ENCODE results near the gene CLDN14. TPM values are rescaled to one million over a fixed set of nuclear protein-coding genes. Genes with fewer than 3 reads are reported as not detected.

CLDN14 gene
- total RNA-seq, 1 experiment from 2014 or later: not detected

- no peak for DNase-seq (ENCODE audit: unreplicated experiment)
- Mint-ChIP-seq H3K9me3 (ENCODE audit: unreplicated experiment) (no peaks in the 10 kb centered on the region), H3K27me3 (ENCODE audit: insufficient read depth, unreplicated experiment) (no peaks in the 10 kb centered on the region), H3K4me1 (ENCODE audit: insufficient read depth, unreplicated experiment) (no peaks in the 10 kb centered on the region), H3K4me3 (ENCODE audit: unreplicated experiment) (no peak overlapping the region), H3K36me3 (ENCODE audit: insufficient read depth, unreplicated experiment) (no peaks in the 10 kb centered on the region), H3K27ac (ENCODE audit: low read depth, unreplicated experiment) (no peak overlapping the region)
- ChIA-PET POLR2A (no interaction called here), CTCF (interaction anchor here (1.0 kb wide), 1 partner anchor 165 kb away, joined by 4 read pairs; no protein-coding TSS in a partner anchor)
- intact Hi-C loops (cut with micrococcal nuclease): no loop called here
- TF ChIP-seq, protein P1, sequence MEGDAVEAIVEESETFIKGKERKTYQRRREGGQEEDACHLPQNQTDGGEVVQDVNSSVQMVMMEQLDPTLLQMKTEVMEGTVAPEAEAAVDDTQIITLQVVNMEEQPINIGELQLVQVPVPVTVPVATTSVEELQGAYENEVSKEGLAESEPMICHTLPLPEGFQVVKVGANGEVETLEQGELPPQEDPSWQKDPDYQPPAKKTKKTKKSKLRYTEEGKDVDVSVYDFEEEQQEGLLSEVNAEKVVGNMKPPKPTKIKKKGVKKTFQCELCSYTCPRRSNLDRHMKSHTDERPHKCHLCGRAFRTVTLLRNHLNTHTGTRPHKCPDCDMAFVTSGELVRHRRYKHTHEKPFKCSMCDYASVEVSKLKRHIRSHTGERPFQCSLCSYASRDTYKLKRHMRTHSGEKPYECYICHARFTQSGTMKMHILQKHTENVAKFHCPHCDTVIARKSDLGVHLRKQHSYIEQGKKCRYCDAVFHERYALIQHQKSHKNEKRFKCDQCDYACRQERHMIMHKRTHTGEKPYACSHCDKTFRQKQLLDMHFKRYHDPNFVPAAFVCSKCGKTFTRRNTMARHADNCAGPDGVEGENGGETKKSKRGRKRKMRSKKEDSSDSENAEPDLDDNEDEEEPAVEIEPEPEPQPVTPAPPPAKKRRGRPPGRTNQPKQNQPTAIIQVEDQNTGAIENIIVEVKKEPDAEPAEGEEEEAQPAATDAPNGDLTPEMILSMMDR (IDR thresholded peaks at IDR 0.05; ENCODE audit: unreplicated experiment): no peak
- no TSS peak for BruUV-seq (replicated peaks)
These were observed 14.4 kb downstream of the CLDN14 start for GRCh38 chr21:36465478-36465877.

DNA sequence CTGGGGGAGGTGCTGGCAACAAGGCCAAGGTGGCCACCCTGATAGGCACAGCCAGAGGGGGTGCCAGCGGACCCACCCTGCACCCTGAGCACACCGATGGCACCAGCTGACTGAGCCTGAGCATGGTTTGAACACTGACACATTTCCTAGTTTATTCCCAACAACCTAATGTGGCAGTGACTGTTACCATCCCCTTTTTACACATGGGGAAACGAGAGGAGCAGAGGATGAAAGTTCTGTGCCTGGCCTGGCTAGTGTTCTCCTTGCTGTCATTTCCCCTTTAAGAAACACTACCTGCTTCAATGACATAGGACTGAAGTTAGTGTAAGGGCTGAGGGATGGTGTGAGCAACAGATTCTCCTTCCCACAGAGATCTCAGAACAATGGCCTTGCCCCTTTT lies 15.3 kb downstream of the CLDN14 start:
- ChIA-PET CTCF (no interaction called here), POLR2A (interaction anchor here (0.6 kb wide), 1 partner anchor 15 kb away, joined by 3 read pairs; no protein-coding TSS in a partner anchor)
- intact Hi-C loops (cut with micrococcal nuclease): no loop called here
- BruUV-seq (replicated peaks): no TSS peak
- no peaks in the 10 kb centered on the region for H3K36me3 Mint-ChIP-seq (ENCODE audit: insufficient read depth, unreplicated experiment)
- H3K4me1 Mint-ChIP-seq (ENCODE audit: insufficient read depth, unreplicated experiment): no peaks in the 10 kb centered on the region
- H3K9me3 Mint-ChIP-seq (ENCODE audit: unreplicated experiment): no peaks in the 10 kb centered on the region
- no peak overlapping the region for H3K4me3 Mint-ChIP-seq (ENCODE audit: unreplicated experiment)
- no peak overlapping the region for H3K27ac Mint-ChIP-seq (ENCODE audit: low read depth, unreplicated experiment)
- no peaks in the 10 kb centered on the region for H3K27me3 Mint-ChIP-seq (ENCODE audit: insufficient read depth, unreplicated experiment)
- DNase-seq (ENCODE audit: unreplicated experiment): no peak
- TF ChIP-seq, protein P1 (IDR thresholded peaks at IDR 0.05; ENCODE audit: unreplicated experiment): no peak

- intact Hi-C loops (cut with micrococcal nuclease): no loop called here
- H3K36me3 Mint-ChIP-seq (ENCODE audit: insufficient read depth, unreplicated experiment): no peaks in the 10 kb centered on the region
- H3K4me1 Mint-ChIP-seq (ENCODE audit: insufficient read depth, unreplicated experiment): no peaks in the 10 kb centered on the region
- no peaks in the 10 kb centered on the region for H3K9me3 Mint-ChIP-seq (ENCODE audit: unreplicated experiment)
- BruUV-seq (replicated peaks): no TSS peak
- no peak for DNase-seq (ENCODE audit: unreplicated experiment)
- POLR2A ChIA-PET: interaction anchor here (0.6 kb wide), 1 partner anchor 15 kb away, joined by 3 read pairs; no protein-coding TSS in a partner anchor
- H3K27me3 Mint-ChIP-seq (ENCODE audit: insufficient read depth, unreplicated experiment): no peaks in the 10 kb centered on the region
- TF ChIP-seq, protein P1 (IDR thresholded peaks at IDR 0.05; ENCODE audit: unreplicated experiment): no peak
- CTCF ChIA-PET: no interaction called here
- no peak overlapping the region for H3K4me3 Mint-ChIP-seq (ENCODE audit: unreplicated experiment)
- no peak overlapping the region for H3K27ac Mint-ChIP-seq (ENCODE audit: low read depth, unreplicated experiment)
These were observed 15.9 kb downstream of the CLDN14 start for GRCh38 chr21:36463991-36464390.

DNA sequence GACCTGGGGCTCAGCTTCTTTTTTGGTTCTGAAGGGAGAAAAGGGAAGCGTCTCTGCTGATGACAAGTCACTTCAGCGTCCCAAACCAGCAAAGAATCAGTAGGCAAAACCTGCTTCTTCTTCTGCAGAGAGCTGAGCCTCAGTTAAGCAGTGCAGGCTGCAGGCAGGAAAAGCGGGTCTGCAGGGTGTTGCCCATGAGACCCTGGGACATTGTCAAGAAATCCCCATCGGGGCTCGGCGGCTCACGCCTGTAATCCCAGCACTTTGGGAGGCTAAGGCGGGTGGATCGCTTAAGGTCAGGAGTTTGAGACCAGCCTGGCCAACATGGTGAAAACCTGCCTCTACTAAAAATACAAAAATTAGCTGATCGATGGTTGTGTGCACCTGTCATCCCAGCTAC lies 16.7 kb downstream of the CLDN14 start:
- no peaks in the 10 kb centered on the region for H3K4me1 Mint-ChIP-seq (ENCODE audit: insufficient read depth, unreplicated experiment)
- POLR2A ChIA-PET: interaction anchor here (0.7 kb wide), 1 partner anchor 45 kb away, joined by 4 read pairs; no protein-coding TSS in a partner anchor
- BruUV-seq (replicated peaks): no TSS peak
- H3K36me3 Mint-ChIP-seq (ENCODE audit: insufficient read depth, unreplicated experiment): no peaks in the 10 kb centered on the region
- no peak overlapping the region for H3K27ac Mint-ChIP-seq (ENCODE audit: low read depth, unreplicated experiment)
- TF ChIP-seq, protein P1 (IDR thresholded peaks at IDR 0.05; ENCODE audit: unreplicated experiment): no peak
- H3K27me3 Mint-ChIP-seq (ENCODE audit: insufficient read depth, unreplicated experiment): no peaks in the 10 kb centered on the region
- no peak for DNase-seq (ENCODE audit: unreplicated experiment)
- intact Hi-C loops (cut with micrococcal nuclease): no loop called here
- CTCF ChIA-PET: interaction anchor here (1.0 kb wide), 1 partner anchor 463 kb away, joined by 4 read pairs; no protein-coding TSS in a partner anchor
- H3K9me3 Mint-ChIP-seq (ENCODE audit: unreplicated experiment): no peaks in the 10 kb centered on the region
- H3K4me3 Mint-ChIP-seq (ENCODE audit: unreplicated experiment): no peak overlapping the region
